ENCODE results near the gene KPRP.

KPRP gene

GRCh38 chr1:152811050-152811449, 53.2 kb downstream of the KPRP start:
- Histone ChIP-seq H3K4me1 (ENCODE audit: control insufficient read depth, insufficient read depth, low read length) (no peaks in the 10 kb centered on the region), H3K36me3 (ENCODE audit: control insufficient read depth in 2 of 2, insufficient read depth in 1 of 2, low read length in 2 of 2) (no peaks in the 10 kb centered on the region), H3K27ac (ENCODE audit: extremely low read depth, low read depth, low read length) (no peak overlapping the region), H3K4me3 (ENCODE audit: low read depth, low read length) (no peak overlapping the region), H3K9me3 (ENCODE audit: control insufficient read depth, insufficient read depth, low read depth, low read length) (no peaks in the 10 kb centered on the region)
- POLR2A ChIA-PET: no interaction called here
- CTCF ChIA-PET: interaction anchor here (0.6 kb wide), 1 partner anchor 33 kb away, joined by 3 read pairs; no protein-coding TSS in a partner anchor
- TF ChIP-seq ZNF2 (tag by site-specific recombination; IDR thresholded peaks at IDR 0.05): no peak
- TF ChIP-seq PRDM2 (tag by site-specific recombination; IDR thresholded peaks at IDR 0.05; ENCODE audit: borderline replicate concordance): no peak
- TF ChIP-seq ZNF623 (tag by site-specific recombination; IDR thresholded peaks at IDR 0.05): no peak
- TF ChIP-seq, protein P1, sequence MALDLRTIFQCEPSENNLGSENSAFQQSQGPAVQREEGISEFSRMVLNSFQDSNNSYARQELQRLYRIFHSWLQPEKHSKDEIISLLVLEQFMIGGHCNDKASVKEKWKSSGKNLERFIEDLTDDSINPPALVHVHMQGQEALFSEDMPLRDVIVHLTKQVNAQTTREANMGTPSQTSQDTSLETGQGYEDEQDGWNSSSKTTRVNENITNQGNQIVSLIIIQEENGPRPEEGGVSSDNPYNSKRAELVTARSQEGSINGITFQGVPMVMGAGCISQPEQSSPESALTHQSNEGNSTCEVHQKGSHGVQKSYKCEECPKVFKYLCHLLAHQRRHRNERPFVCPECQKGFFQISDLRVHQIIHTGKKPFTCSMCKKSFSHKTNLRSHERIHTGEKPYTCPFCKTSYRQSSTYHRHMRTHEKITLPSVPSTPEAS (tag by site-specific recombination; IDR thresholded peaks at IDR 0.05): no peak
- TF ChIP-seq INSM2 (tag by site-specific recombination; IDR thresholded peaks at IDR 0.05): no peak
- no peak for TF ChIP-seq ZNF645 (tag by site-specific recombination; IDR thresholded peaks at IDR 0.05)
- TF ChIP-seq FEZF1 (tag by site-specific recombination; IDR thresholded peaks at IDR 0.05): no peak
- no peak for TF ChIP-seq HOXD13 (CRISPR knock-in tag; IDR thresholded peaks at IDR 0.05; ENCODE audit: borderline replicate concordance)
- TF ChIP-seq ZFP41 (tag by site-specific recombination; IDR thresholded peaks at IDR 0.05; ENCODE audit: borderline replicate concordance): no peak
- no peak for TF ChIP-seq ZNF596 (tag by site-specific recombination; IDR thresholded peaks at IDR 0.05)
- no peak for TF ChIP-seq ZNF501 (tag by site-specific recombination; IDR thresholded peaks at IDR 0.05)
- TF ChIP-seq KLF16 (tag by site-specific recombination; IDR thresholded peaks at IDR 0.05): no peak
- no peak for TF ChIP-seq AEBP2 (tag by site-specific recombination; IDR thresholded peaks at IDR 0.05; ENCODE audit: borderline replicate concordance)
- no peak for TF ChIP-seq ZNF707 (tag by site-specific recombination; IDR thresholded peaks at IDR 0.05)
- TF ChIP-seq ZNF664 (tag by site-specific recombination; IDR thresholded peaks at IDR 0.05): no peak
- TF ChIP-seq, protein P2, sequence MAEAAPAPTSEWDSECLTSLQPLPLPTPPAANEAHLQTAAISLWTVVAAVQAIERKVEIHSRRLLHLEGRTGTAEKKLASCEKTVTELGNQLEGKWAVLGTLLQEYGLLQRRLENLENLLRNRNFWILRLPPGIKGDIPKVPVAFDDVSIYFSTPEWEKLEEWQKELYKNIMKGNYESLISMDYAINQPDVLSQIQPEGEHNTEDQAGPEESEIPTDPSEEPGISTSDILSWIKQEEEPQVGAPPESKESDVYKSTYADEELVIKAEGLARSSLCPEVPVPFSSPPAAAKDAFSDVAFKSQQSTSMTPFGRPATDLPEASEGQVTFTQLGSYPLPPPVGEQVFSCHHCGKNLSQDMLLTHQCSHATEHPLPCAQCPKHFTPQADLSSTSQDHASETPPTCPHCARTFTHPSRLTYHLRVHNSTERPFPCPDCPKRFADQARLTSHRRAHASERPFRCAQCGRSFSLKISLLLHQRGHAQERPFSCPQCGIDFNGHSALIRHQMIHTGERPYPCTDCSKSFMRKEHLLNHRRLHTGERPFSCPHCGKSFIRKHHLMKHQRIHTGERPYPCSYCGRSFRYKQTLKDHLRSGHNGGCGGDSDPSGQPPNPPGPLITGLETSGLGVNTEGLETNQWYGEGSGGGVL (tag by site-specific recombination; IDR thresholded peaks at IDR 0.05): no peak
